ENCODE data around the gene STK39.

The STK39 gene

GRCh38 chr2:168137510-168138180, 109.8 kb downstream of the STK39 start:
- H3K4me3 ChIP-seq (ENCODE audit: low read depth, low read length) = no peak overlapping the region
- no peak for TF ChIP-seq CTCF (IDR thresholded peaks at IDR 0.05; ENCODE audit: low read depth, low read length, missing control alignments)
- no peak for DNase-seq (ENCODE audit: low read depth)
- in situ Hi-C loops (cut with HindIII; ENCODE audit: low sequenced_read_pairs) = no loop called here

GRCh38 chr2:168136392-168136977, 110.9 kb downstream of the STK39 start:
- H3K4me3 ChIP-seq (ENCODE audit: low read depth, low read length) = no peak overlapping the region
- TF ChIP-seq CTCF (IDR thresholded peaks at IDR 0.05; ENCODE audit: low read depth, low read length, missing control alignments) = peak; percentile 15
- in situ Hi-C loops (cut with HindIII; ENCODE audit: low sequenced_read_pairs) = no loop called here
- DNase-seq (ENCODE audit: low read depth) = peak; percentile 18

- no peak for TF ChIP-seq CTCF (IDR thresholded peaks at IDR 0.05; ENCODE audit: low read depth, low read length, missing control alignments)
- no peak for DNase-seq (ENCODE audit: low read depth)
- in situ Hi-C loops (cut with HindIII; ENCODE audit: low sequenced_read_pairs) = no loop called here
- no peak overlapping the region for H3K4me3 ChIP-seq (ENCODE audit: low read depth, low read length)
Observed at GRCh38 chr2:168135630-168136029, 111.8 kb downstream of the STK39 start.

- DNase-seq (ENCODE audit: low read depth) = no peak
- no peak overlapping the region for H3K4me3 ChIP-seq (ENCODE audit: low read depth, low read length)
- in situ Hi-C loops (cut with HindIII; ENCODE audit: low sequenced_read_pairs) = no loop called here
- TF ChIP-seq CTCF (IDR thresholded peaks at IDR 0.05; ENCODE audit: low read depth, low read length, missing control alignments) = no peak
Observed at GRCh38 chr2:168135121-168135520, 112.3 kb downstream of the STK39 start.

DNA sequence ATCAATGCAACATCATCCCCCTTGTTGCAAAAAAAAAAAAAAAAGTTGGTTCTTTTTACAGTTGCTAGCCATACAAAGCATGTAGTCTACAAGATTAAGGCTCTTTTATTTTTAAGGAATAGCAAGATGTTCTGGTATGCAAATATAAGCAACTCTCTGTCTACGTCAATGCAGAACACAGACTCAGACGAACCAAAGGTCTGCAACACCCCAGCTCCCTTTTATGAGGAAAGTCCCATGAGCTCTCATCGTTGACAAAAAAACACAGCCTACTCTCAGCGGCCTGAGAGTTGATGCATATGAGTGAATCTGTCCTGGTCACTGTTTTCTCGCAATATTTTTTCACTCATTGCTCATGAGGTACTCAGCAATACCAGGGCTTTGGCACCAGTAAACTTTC, 112.9 kb downstream of the STK39 start:
- in situ Hi-C loops (cut with HindIII; ENCODE audit: low sequenced_read_pairs) = no loop called here
- no peak for DNase-seq (ENCODE audit: low read depth)
- no peak for TF ChIP-seq CTCF (IDR thresholded peaks at IDR 0.05; ENCODE audit: low read depth, low read length, missing control alignments)
- no peak overlapping the region for H3K4me3 ChIP-seq (ENCODE audit: low read depth, low read length)

DNA sequence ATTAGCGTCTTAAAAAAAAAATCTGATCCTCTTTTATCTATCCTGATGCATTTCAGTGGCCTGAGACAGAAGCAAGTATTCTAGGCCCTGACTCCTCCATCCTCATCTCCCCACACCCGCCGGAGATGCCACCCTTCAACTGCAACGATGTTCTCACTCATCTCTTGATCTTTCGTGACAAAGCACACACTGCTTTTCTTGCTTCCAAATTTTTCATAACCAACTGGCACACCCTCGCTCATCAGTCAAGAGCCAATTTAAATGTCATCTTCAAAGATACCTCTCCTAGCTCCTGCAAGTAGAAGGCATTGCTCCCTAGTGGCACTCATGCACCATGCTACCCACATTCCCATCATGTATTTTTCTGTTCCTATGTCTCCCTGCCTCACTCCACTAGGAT, 115.0 kb downstream of the STK39 start:
- TF ChIP-seq CTCF (IDR thresholded peaks at IDR 0.05; ENCODE audit: low read depth, low read length, missing control alignments) = no peak
- in situ Hi-C loops (cut with HindIII; ENCODE audit: low sequenced_read_pairs) = no loop called here

More for the DNA sequence above, 115.0 kb downstream of the STK39 start:
- H3K4me3 ChIP-seq (ENCODE audit: low read depth, low read length) = no peak overlapping the region
- no peak for DNase-seq (ENCODE audit: low read depth)

Data from astrocyte of the cerebellum (primary cell).